ENCODE data around the gene UBFD1.

GRCh38 chr16:23615805-23616204 is 58.3 kb downstream of the UBFD1 start:
- no peak for TF ChIP-seq POLR2A (IDR thresholded peaks at IDR 0.05; ENCODE audit: low read length)
- no peak for TF ChIP-seq GATA1 (IDR thresholded peaks at IDR 0.05; ENCODE audit: low read depth, low read length)
